HepG2 (cell line): ENCODE results near the gene POLR1C. TPM values are rescaled to one million over a fixed set of nuclear protein-coding genes. Genes with fewer than 3 reads are reported as not detected.
A peak's percentile ranks its signal among the peaks of the same experiment; 100 is the strongest.

Experiments
- ATF5 ChIP-seq: sonication (generic); formaldehyde crosslinking; IDR thresholded peaks from 2 replicates; pipeline ENCODE4 v1.4.0; 2020; ENCODE audit warnings: mild to moderate bottlenecking, low read depth, missing genetic modification reagents
- CEBPB ChIP-seq: IDR thresholded peaks from 2 replicates; pipeline ENCODE4 v1.6.1; 2011; ENCODE audit warnings: low read depth, low read length, improper control_type of control experiment, borderline replicate concordance
- GPBP1L1 ChIP-seq: sonication (generic); formaldehyde crosslinking; IDR thresholded peaks from 2 replicates; pipeline ENCODE4 v1.5.0; 2020; ENCODE audit warnings: mild to moderate bottlenecking, missing genetic modification reagents
- HNF4G ChIP-seq, 2 experiments: sonication (generic) in 1 of 2; formaldehyde crosslinking in 1 of 2; IDR thresholded peaks; 2 replicates each; pipeline versions ENCODE4 v1.4.0 to v1.6.1; 2011 to 2020; ENCODE audit warnings: borderline replicate concordance in 2 of 2, low read depth in 2 of 2, mild to moderate bottlenecking in 2 of 2, low read length in 1 of 2, missing genetic modification reagents in 1 of 2, moderate library complexity in 1 of 2
- HNRNPLL ChIP-seq: fragments of 200-400 bp; formaldehyde crosslinking; IDR thresholded peaks from 2 replicates; pipeline ENCODE4 v1.6.1; 2017; ENCODE audit warnings: mild to moderate bottlenecking, low read depth, low read length; ENCODE audit not compliant: poor library complexity, severe bottlenecking
- MIXL1 ChIP-seq: IDR thresholded peaks from 2 replicates; pipeline ENCODE4 v1.6.1; 2016
- MTERF4 ChIP-seq: sonication (generic); formaldehyde crosslinking; IDR thresholded peaks from 2 replicates; pipeline ENCODE4 v1.8.0; 2023; ENCODE audit warnings: mild to moderate bottlenecking, missing genetic modification reagents
- NCOA1 ChIP-seq: sonication (generic); formaldehyde crosslinking; IDR thresholded peaks from 2 replicates; pipeline ENCODE4 v1.9.0; 2021; ENCODE audit warnings: missing genetic modification reagents
- NCOR1 ChIP-seq: fragments of 200-600 bp; sonication (generic); IDR thresholded peaks from 2 replicates; pipeline ENCODE4 v1.7.0; 2017; ENCODE audit warnings: antibody characterized with exemption, low read length, borderline replicate concordance
- NR2F6 ChIP-seq, 2 experiments: IDR thresholded peaks; 2 replicates each; pipeline ENCODE4 v1.6.1; 2016; ENCODE audit warnings: antibody characterized with exemption in 1 of 2, mild to moderate bottlenecking in 1 of 2
- RXRB ChIP-seq: IDR thresholded peaks from 2 replicates; pipeline ENCODE4 v1.6.1; 2016; ENCODE audit warnings: borderline replicate concordance, missing genetic modification reagents, missing compliant biosample characterization
- SOX13 ChIP-seq, 3 experiments: fragments of 450-650 bp in 1 of 3; sonication (generic) in 1 of 3; formaldehyde crosslinking in 1 of 3; IDR thresholded peaks in 2 of 3; conservative IDR thresholded peaks in 1 of 3; 2 replicates each; pipeline versions ENCODE4 v1.5.0 to v1.6.1; 2016 to 2020; ENCODE audit warnings: antibody characterized with exemption in 1 of 3, mild to moderate bottlenecking in 1 of 3, missing compliant biosample characterization in 1 of 3, missing genetic modification reagents in 1 of 3, moderate library complexity in 1 of 3
- SRF ChIP-seq: IDR thresholded peaks from 2 replicates; pipeline ENCODE4 v1.6.1; 2011; ENCODE audit warnings: mild to moderate bottlenecking, low read depth, low read length, moderate library complexity
- TCF7L2 ChIP-seq: IDR thresholded peaks from 2 replicates; pipeline ENCODE4 v1.6.1; 2011; ENCODE audit warnings: mild to moderate bottlenecking, low read depth, low read length, moderate library complexity
- U2AF2 ChIP-seq: fragments of 200-400 bp; formaldehyde crosslinking; IDR thresholded peaks from 2 replicates; pipeline ENCODE4 v1.6.1; 2017; ENCODE audit warnings: low read depth, mild to moderate bottlenecking, low read length
- XRCC5 ChIP-seq: fragments of 200-400 bp; formaldehyde crosslinking; optimal IDR thresholded peaks from 2 replicates; pipeline ENCODE3; 2017; ENCODE audit warnings: mild to moderate bottlenecking, low read length
- ZBTB33 ChIP-seq: sonication (generic); formaldehyde crosslinking; IDR thresholded peaks from 2 replicates; pipeline ENCODE4 v1.4.0; 2020; ENCODE audit warnings: missing genetic modification reagents
- ZMYM3 ChIP-seq: sonication (generic); formaldehyde crosslinking; IDR thresholded peaks from 2 replicates; pipeline ENCODE4 v1.5.1; 2020; ENCODE audit warnings: mild to moderate bottlenecking, missing genetic modification reagents
- ZNF331 ChIP-seq: sonication (generic); formaldehyde crosslinking; IDR thresholded peaks from 2 replicates; pipeline ENCODE4 v1.4.0; 2020; ENCODE audit warnings: missing genetic modification reagents
- ZNF709 ChIP-seq: sonication (generic); formaldehyde crosslinking; IDR thresholded peaks from 2 replicates; pipeline ENCODE4 v1.5.0; 2020; ENCODE audit warnings: mild to moderate bottlenecking, missing genetic modification reagents
- ZNF782 ChIP-seq: sonication (generic); formaldehyde crosslinking; IDR thresholded peaks from 2 replicates; pipeline ENCODE4 v1.4.0; 2020; ENCODE audit warnings: missing genetic modification reagents, mild to moderate bottlenecking, borderline replicate concordance
- ZSCAN5A ChIP-seq: sonication (generic); formaldehyde crosslinking; IDR thresholded peaks from 2 replicates; pipeline ENCODE4 v1.8.0; 2022; ENCODE audit warnings: mild to moderate bottlenecking, missing genetic modification reagents, borderline replicate concordance
- polyA plus RNA-seq, 8 experiments: library from polyadenylated mRNA; depleted of rRNA in 3 of 8; stranded (reverse) in 7 of 8; unstranded in 1 of 8; fragments of >200 nt; fragmentation: Illumina TruSeq in 4 of 8; extraction: Trizol in 4 of 8; gene quantifications; 2 replicates each; pipeline versions ENCODE4 v1.2.1 to v1.2.3, GENCODE V29; 2011 to 2016; ENCODE audit warnings: low read depth in 4 of 8, missing spikeins in 1 of 8, mixed read lengths in 1 of 8; ENCODE audit not compliant: insufficient read depth in 1 of 8
- total RNA-seq, 5 experiments: library from RNA; depleted of rRNA; stranded (reverse); fragments of >200 nt; fragmentation: Illumina TruSeq; extraction: Trizol; gene quantifications; 2 replicates each; pipeline ENCODE4 v1.2.3, GENCODE V29; 2016; ENCODE audit warnings: low read depth in 1 of 5

The POLR1C gene
- total and polyA plus RNA-seq, 2 of the 13 experiments (the other 11 are each of a cell fraction or from before 2014, with no cell fraction given): 62.6 to 72.2 TPM

- TF ChIP-seq ZNF782 (CRISPR knock-in tag) (0 out of 2 replicates have a peak, but pooled peaks have one; percentile 35), SOX13 (IDR thresholded peaks at IDR 0.05) (no peak), SOX13 (CRISPR knock-in tag; conservative IDR thresholded peaks at IDR 0.05 in 1 of 2, IDR thresholded peaks at IDR 0.05 in 1 of 2) (peak in 1 of 2 experiments; percentile 57; a peak in 1 of 4 replicates), U2AF2 (no peak), MTERF4 (CRISPR knock-in tag) (no peak), HNF4G (IDR thresholded peaks at IDR 0.05; ENCODE audit: borderline replicate concordance, low read depth, low read length) (peak; percentile 85), HNF4G (CRISPR knock-in tag; IDR thresholded peaks at IDR 0.05; ENCODE audit: borderline replicate concordance, low read depth) (peak; percentile 80; the same call in 1 of the 2 replicates), NR2F6 (IDR thresholded peaks at IDR 0.05) (no peak; the same call in 1 of the 2 replicates), NR2F6 (CRISPR knock-in tag; IDR thresholded peaks at IDR 0.05) (peak; percentile 39; the same call in 1 of the 2 replicates), SRF (no peak), ATF5 (CRISPR knock-in tag) (no peak), ZNF331 (peak; percentile 86), ZMYM3 (peak; percentile 58), NCOR1 (peak; percentile 90), ZBTB33 (CRISPR knock-in tag) (peak; percentile 51; the same call in 1 of the 2 replicates), ZSCAN5A (CRISPR knock-in tag) (no peak), CEBPB (peak; percentile 66), XRCC5 (peak; percentile 70), NCOA1 (CRISPR knock-in tag) (no peak), HNRNPLL (no peak), GPBP1L1 (CRISPR knock-in tag) (no peak), RXRB (CRISPR knock-in tag) (peak; percentile 53; the same call in 1 of the 2 replicates), ZNF709 (CRISPR knock-in tag) (no peak), TCF7L2 (no peak), MIXL1 (CRISPR knock-in tag) (peak; percentile 80)
Observed at GRCh38 chr6:43493833-43494232, 23.1 kb upstream of the POLR1C start (continued).
